GM19395 (cell line): ENCODE measurements around the gene DYNC1LI2.
"Not testable (repeated sequence)": the region's sequence is repeated elsewhere in the genome, so short reads cannot be mapped to it uniquely, and the experiment has no call there.

ENCODE experiments used
- ATAC-seq: cut with Tn5 transposase; IDR thresholded peaks from one replicate; pipeline ENCODE4 v1.9.1; 2021; ENCODE audit warnings: mild to moderate bottlenecking, moderate library complexity; ENCODE audit not compliant: unreplicated experiment

DYNC1LI2 gene

DNA sequence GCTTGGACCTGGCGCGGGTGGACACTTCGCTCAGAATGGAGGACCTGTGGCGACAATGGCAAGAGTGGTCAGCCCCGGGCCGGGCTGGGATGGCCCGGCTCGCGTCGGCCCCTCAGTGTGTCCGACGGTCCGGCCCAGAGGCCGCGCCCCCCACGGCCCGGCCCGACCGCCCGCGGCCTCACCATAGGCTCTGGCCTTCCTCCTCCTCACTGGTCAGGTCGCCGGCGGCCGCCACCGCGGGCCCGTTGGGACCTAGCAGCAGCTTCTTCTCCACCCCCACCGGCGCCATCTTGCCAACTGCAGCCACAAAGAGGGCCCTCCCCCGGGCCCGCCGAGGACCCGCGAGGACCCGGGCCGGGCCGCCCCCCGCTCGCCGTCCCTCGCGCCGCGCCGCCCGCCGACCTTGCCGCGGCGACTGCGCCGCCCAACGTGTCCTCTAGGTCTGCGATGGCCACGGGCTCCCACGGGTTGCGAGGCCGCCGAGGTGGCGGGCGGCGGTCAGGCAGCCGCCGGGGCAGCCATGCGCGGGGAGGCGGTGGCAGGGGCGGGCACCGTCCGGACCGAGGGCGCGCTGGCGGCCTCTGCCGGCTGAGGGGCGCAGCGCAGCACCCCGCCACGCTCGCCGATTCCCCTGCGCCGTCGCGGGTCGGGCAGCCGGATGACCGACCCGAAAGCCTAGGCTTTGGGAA lies at the start of gene DYNC1LI2:
Gene DYNC1LI2 (minus strand): TSS at position 307 of the 689 bp plus-strand sequence. CDS start 18 bp downstream, at position 289.
- peak; percentile 85 for ATAC-seq

- ATAC-seq, result no peak
Measured at GRCh38 chr16:66800856-66801255, 49.4 kb upstream of the DYNC1LI2 start.

- no peak for ATAC-seq
Measured at GRCh38 chr16:66798161-66798560, 46.8 kb upstream of the DYNC1LI2 start.

DNA sequence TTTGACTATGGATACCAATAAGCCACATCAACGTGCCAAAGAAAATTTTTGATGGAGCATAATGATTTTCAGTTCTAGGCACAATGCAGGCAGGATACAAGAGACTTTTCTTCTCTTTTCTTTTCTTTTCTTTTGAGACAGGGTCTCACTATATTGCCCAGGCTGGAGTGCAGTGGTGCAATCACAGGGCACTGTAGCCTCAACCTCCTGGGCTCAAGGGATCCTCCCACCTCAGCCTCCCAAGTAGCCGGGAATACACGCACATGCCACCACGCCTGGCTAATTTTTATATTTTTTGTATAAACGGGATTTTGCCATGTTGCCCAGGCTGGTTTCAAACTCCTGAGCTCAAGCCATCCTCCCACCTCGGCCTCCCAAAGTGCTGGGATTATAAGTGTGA lies 42.6 kb upstream of the DYNC1LI2 start:
- ATAC-seq, result not testable (repeated sequence)

GRCh38 chr16:66790130-66790733 lies 38.8 kb upstream of the DYNC1LI2 start:
- no peak for ATAC-seq

DNA sequence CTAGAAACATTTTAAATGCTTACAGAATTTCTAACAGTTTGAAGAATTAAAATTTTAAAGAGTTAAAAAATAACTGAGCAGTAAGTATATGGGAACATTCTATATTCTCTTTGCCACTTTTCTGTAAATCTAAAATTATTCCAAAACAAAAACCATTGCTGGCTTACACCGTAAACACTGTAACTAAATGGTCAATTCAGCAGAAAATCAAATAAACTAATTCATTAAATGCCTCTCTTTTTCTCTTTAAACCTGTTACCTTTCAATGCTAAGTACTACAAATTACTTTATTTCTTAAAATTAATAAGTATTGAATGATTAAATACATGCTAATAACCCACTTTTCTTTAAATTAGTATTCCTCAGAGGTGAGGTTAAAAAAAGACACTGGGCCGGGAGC lies 36.0 kb upstream of the DYNC1LI2 start:
- no peak for ATAC-seq

GRCh38 chr16:66786551-66786950 lies 35.1 kb upstream of the DYNC1LI2 start:
- ATAC-seq, result no peak

DNA sequence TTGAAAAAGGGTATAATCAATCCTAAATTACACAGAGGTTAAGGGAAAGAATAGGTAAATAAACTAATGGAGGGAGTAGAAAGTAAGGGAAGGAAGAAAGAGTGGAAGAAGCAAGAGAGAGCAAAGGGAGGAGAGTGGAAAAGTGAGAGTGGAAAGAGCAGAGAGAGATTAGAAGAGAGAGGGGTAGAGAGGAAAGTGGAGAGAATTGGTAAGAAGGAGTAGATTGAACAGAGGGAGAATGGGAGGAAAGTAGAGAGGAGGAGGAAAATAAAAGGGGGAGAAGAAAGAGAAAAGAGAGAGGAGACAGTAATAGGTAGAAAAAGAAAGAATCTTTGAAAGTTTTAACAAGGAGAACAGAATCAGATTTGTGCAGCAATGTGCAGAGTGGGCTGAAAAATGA lies 25.0 kb upstream of the DYNC1LI2 start:
- no peak for ATAC-seq

- no peak for ATAC-seq
Measured at GRCh38 chr16:66774981-66775380, 23.6 kb upstream of the DYNC1LI2 start.

DNA sequence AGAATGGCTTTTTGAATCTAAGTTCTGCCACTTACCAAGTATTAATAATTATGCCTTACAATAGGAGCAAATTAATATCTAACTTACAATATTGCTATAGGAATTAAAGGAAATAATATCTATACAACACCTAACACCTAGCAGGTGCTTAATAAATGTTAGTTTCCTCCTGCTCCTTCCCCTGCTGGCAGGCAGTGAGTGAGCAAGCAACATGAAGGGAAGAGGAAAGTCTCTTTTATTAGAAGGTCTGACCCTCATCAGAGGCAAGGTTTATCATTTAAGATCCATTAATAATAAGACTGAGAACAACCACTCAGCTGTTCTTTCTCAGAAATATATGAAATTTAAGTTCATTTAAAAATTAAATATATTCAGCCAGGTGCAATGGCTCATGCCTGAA lies 6.7 kb upstream of the DYNC1LI2 start:
- no peak for ATAC-seq

DNA sequence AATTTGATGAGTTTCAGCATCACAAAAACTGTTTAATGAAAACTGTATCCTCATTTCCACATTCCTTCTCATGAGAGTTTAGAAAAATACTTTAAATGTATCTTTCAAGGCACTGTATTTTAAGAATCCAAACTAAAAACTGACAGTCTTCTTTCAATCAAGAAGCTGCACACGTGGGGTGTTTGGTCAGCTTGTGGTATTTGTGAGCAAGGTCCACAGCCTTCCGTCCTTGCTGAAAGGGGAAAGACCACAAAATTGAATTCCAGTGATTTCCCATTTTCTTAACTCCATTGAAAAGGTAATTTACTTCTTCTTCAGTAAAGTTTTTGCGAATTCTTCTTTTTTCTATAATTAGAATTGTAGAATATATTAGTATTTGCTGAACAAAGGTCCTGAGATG lies 3.4 kb upstream of the DYNC1LI2 start:
- ATAC-seq, result no peak

DNA sequence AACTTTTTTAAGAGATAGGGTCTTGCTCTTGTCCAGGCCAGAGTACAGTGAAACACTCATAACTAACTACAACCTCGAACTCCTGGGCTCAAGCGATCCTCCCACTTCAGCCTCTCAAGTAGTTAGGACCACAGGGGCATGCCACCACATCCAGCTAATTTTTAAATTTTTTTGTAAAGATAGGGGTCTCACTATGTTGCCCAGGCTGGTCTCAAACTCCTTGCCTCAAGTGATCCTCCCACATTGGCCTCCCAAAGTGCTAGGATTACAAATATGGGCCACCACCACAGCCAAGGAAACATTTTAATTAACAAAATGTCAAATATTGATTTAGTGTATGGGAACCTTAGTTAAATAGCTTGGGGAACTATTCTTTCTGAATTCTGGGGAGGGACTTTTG lies 2.8 kb upstream of the DYNC1LI2 start:
- ATAC-seq, result no peak

GRCh38 chr16:66752958-66753357 lies 1.5 kb upstream of the DYNC1LI2 start:
- no peak for ATAC-seq

DNA sequence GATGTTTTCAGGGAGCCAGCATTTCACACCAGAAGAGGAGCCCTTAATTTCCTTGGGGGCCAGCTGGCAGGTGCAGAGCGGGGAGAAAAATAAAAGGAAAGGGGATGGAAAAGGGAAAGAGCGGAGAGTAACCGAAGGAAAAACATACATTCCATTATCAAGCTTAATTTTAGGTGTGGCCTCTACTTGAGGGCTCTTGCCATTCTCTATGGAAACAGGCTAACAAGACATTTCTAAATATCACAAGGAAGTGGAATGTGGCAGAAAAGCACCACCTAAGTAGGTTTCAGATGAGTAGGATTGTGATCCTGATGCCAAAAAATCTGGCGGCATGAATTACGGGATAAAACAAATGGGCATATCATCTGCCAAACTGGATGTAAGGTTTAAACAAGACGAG lies 970 bp upstream of the DYNC1LI2 start:
- ATAC-seq, result no peak

- ATAC-seq, result no peak
Measured at GRCh38 chr16:66751992-66752322, 548 bp upstream of the DYNC1LI2 start.

- ATAC-seq, result peak; percentile 28
Measured at GRCh38 chr16:66751053-66751302, 431 bp downstream of the DYNC1LI2 start.

DNA sequence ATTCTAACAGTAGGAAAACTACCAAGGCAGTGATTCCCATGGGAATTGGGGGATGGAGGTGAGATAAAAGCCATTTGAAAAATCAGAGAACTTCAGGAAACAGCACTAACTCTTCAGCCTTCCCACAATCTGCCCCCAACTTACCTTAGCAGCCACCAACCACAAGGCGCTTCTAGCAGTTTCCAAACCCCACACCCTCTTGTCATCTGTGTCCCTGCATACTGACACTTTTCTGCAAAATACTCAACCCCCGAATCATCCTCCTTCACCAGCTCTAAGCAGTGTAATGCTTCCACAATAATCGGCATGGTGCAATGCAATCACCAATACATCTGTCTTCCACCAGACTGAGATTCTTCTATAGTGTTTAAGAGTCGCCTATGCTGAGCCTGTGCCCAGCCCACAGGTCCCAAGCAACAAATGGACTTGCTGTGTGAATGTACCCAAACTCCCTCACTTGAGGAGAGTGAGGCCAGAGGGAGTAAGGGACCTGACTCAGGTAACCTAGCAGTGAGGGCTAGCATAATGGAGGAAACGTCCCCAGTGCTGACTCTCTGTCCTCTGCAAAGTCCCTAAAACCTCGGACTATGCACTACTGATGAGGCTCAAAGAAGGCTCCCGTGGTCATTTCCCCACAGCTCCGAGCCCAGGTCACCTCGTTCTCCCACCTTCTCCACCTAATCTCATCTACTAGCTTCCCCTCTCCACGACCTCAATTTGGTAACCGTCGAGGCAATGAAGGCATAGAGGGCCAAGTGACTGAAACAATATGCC lies 943 bp downstream of the DYNC1LI2 start:
- no peak for ATAC-seq

GRCh38 chr16:66746682-66747081 lies 4.7 kb downstream of the DYNC1LI2 start:
- ATAC-seq, result no peak

GRCh38 chr16:66746048-66746447 lies 5.4 kb downstream of the DYNC1LI2 start:
- no peak for ATAC-seq

- ATAC-seq, result no peak
Measured at GRCh38 chr16:66741950-66742808, 9.2 kb downstream of the DYNC1LI2 start.

- no peak for ATAC-seq
Measured at GRCh38 chr16:66741169-66741900, 10.1 kb downstream of the DYNC1LI2 start.
